HepG2 (cell line): Measurements from ENCODE around the gene ACAP1. TPM values are rescaled to one million over a fixed set of nuclear protein-coding genes. Genes with fewer than 3 reads are reported as not detected.

Source experiments
- AGO2 ChIP-seq: fragments of 200-400 bp; formaldehyde crosslinking; optimal IDR thresholded peaks from 2 replicates; pipeline ENCODE3; 2017; ENCODE audit warnings: mild to moderate bottlenecking, low read depth, low read length, moderate library complexity
- BRCA1 ChIP-seq: sonication (generic); formaldehyde crosslinking; IDR thresholded peaks from 2 replicates; pipeline ENCODE4 v1.4.0; 2020; ENCODE audit warnings: missing genetic modification reagents
- BRD4 ChIP-seq: sonication (generic); formaldehyde crosslinking; IDR thresholded peaks from 2 replicates; pipeline ENCODE4 v1.4.0; 2020; ENCODE audit warnings: missing genetic modification reagents
- CBFB ChIP-seq: sonication (generic); formaldehyde crosslinking; IDR thresholded peaks from 2 replicates; pipeline ENCODE4 v1.4.0; 2020; ENCODE audit warnings: missing genetic modification reagents
- CBX2 ChIP-seq, 2 experiments: fragments of 200-600 bp in 1 of 2; sonication (generic); formaldehyde crosslinking in 1 of 2; IDR thresholded peaks; 2 replicates each; pipeline versions ENCODE4 v1.7.0 to v1.8.1; 2018 to 2022; ENCODE audit warnings: low read depth in 2 of 2, low read length in 1 of 2, mild to moderate bottlenecking in 1 of 2, missing genetic modification reagents in 1 of 2
- DNMT1 ChIP-seq: sonication (generic); formaldehyde crosslinking; IDR thresholded peaks from 2 replicates; pipeline ENCODE4 v1.5.1; 2020; ENCODE audit warnings: mild to moderate bottlenecking, missing genetic modification reagents
- HCFC1 ChIP-seq: fragments of 150-350 bp; IDR thresholded peaks from 2 replicates; pipeline ENCODE4 v1.6.1; 2014; ENCODE audit warnings: low read depth, low read length
- HOXA5 ChIP-seq: sonication (generic); formaldehyde crosslinking; IDR thresholded peaks from 2 replicates; pipeline ENCODE4 v1.4.0; 2020; ENCODE audit warnings: missing genetic modification reagents
- IKZF1 ChIP-seq: fragments of 450-650 bp; IDR thresholded peaks from 2 replicates; pipeline ENCODE4 v1.7.1; 2016
- KAT2B ChIP-seq: fragments of 150-350 bp; IDR thresholded peaks from 2 replicates; pipeline ENCODE4 v1.6.1; 2014; ENCODE audit warnings: low read depth, low read length, borderline replicate concordance
- LBX2 ChIP-seq: sonication (generic); formaldehyde crosslinking; IDR thresholded peaks from 2 replicates; pipeline ENCODE4 v1.5.0; 2020; ENCODE audit warnings: missing genetic modification reagents, mild to moderate bottlenecking, borderline replicate concordance
- MATR3 ChIP-seq: sonication (generic); formaldehyde crosslinking; IDR thresholded peaks from 2 replicates; pipeline ENCODE4 v1.4.0; 2020; ENCODE audit warnings: missing genetic modification reagents
- MED8 ChIP-seq: sonication (generic); formaldehyde crosslinking; IDR thresholded peaks from 2 replicates; pipeline ENCODE4 v1.8.1; 2023; ENCODE audit warnings: mild to moderate bottlenecking, missing genetic modification reagents; ENCODE audit not compliant: insufficient replicate concordance
- MXD1 ChIP-seq: sonication (generic); formaldehyde crosslinking; IDR thresholded peaks from 2 replicates; pipeline ENCODE4 v1.4.0; 2020; ENCODE audit warnings: mild to moderate bottlenecking, missing genetic modification reagents
- NFKBIZ ChIP-seq: IDR thresholded peaks from 2 replicates; pipeline ENCODE4 v1.6.1; 2018; ENCODE audit warnings: missing genetic modification reagents, missing compliant biosample characterization
- SRY ChIP-seq: sonication (generic); formaldehyde crosslinking; IDR thresholded peaks from 2 replicates; pipeline ENCODE4 v1.8.0; 2022; ENCODE audit warnings: mild to moderate bottlenecking, missing genetic modification reagents
- TRAFD1 ChIP-seq: sonication (generic); formaldehyde crosslinking; IDR thresholded peaks from 2 replicates; pipeline ENCODE4 v1.5.1; 2020; ENCODE audit warnings: missing genetic modification reagents, mild to moderate bottlenecking, borderline replicate concordance
- ZBTB1 ChIP-seq: sonication (generic); formaldehyde crosslinking; IDR thresholded peaks from 2 replicates; pipeline ENCODE4 v1.4.0; 2020; ENCODE audit warnings: missing genetic modification reagents, borderline replicate concordance
- ZFP62 ChIP-seq: sonication (generic); formaldehyde crosslinking; IDR thresholded peaks from 2 replicates; pipeline ENCODE4 v1.4.0; 2020; ENCODE audit warnings: missing genetic modification reagents
- ZMAT3 ChIP-seq: sonication (generic); formaldehyde crosslinking; conservative IDR thresholded peaks from 2 replicates; pipeline ENCODE4 v1.7.0; 2021; ENCODE audit warnings: missing genetic modification reagents
- ZNF446 ChIP-seq: sonication (generic); formaldehyde crosslinking; IDR thresholded peaks from 2 replicates; pipeline ENCODE4 v1.5.0; 2020; ENCODE audit warnings: mild to moderate bottlenecking, missing genetic modification reagents
- ZNF773 ChIP-seq: sonication (generic); formaldehyde crosslinking; IDR thresholded peaks from 2 replicates; pipeline ENCODE4 v1.4.0; 2020; ENCODE audit warnings: missing genetic modification reagents, borderline replicate concordance
- polyA plus RNA-seq, 8 experiments: library from polyadenylated mRNA; depleted of rRNA in 3 of 8; stranded (reverse) in 7 of 8; unstranded in 1 of 8; fragments of >200 nt; fragmentation: Illumina TruSeq in 4 of 8; extraction: Trizol in 4 of 8; gene quantifications; 2 replicates each; pipeline versions ENCODE4 v1.2.1 to v1.2.3, GENCODE V29; 2011 to 2016; ENCODE audit warnings: low read depth in 4 of 8, missing spikeins in 1 of 8, mixed read lengths in 1 of 8; ENCODE audit not compliant: insufficient read depth in 1 of 8
- total RNA-seq, 5 experiments: library from RNA; depleted of rRNA; stranded (reverse); fragments of >200 nt; fragmentation: Illumina TruSeq; extraction: Trizol; gene quantifications; 2 replicates each; pipeline ENCODE4 v1.2.3, GENCODE V29; 2016; ENCODE audit warnings: low read depth in 1 of 5
- TF ChIP-seq, protein P1 (sequence below): sonication (generic); formaldehyde crosslinking; IDR thresholded peaks from 2 replicates; pipeline ENCODE4 v1.8.1; 2023; ENCODE audit warnings: missing genetic modification reagents, inconsistent platforms, borderline replicate concordance
- TF ChIP-seq, protein P2 (sequence below): sonication (generic); formaldehyde crosslinking; IDR thresholded peaks from 2 replicates; pipeline ENCODE4 v1.8.1; 2023; ENCODE audit warnings: mild to moderate bottlenecking, inconsistent platforms, moderate library complexity, missing genetic modification reagents, borderline replicate concordance

The ACAP1 gene
- total and polyA plus RNA-seq, 2 of the 13 experiments (the other 11 are each of a cell fraction or from before 2014, with no cell fraction given), result 1.3 to 2.5 TPM

DNA sequence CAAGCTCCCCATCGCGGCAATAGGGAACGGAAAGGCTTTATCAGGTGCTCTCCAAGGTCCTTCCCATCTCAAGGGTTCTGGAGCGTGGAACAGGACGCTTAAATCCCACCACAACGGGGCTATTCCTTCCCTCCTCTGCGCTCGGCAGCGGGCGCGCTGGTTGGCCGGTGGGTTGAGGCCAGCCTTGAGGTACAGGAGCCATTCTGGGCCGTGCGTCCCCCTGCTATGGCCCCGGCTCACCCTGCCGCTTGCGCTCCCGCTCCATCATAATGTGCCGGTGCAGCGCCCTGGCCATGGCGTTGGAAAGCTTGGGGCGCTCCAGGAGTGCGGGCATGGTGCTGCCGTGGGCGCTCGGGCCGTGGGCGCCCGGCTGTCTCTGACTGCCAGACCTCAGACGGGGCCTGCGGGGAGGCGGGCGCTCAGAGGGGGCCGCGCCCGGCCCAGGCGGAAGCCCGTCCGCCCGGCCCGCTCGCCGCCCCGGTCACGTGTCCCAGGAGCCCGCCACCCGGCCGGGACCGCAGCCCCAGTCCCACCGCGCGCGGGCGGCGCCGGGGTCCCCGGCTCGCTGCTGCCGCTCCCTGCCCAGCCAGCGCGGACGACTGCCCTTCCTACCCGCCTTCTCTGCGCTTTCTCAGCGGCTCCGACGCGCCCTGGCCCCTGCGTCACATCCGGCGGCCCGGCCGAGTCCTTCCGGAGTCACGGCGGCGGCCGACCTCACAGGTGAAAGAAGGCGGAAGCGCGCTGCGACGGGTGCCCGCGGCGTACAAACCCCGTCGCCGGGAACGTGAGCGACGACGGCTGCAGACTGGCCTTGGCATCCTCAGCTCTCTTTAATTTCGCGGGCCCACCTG, 21.4 kb upstream of the ACAP1 start, which contains the start of gene GPS2 (continued):
- TF ChIP-seq, protein P1, sequence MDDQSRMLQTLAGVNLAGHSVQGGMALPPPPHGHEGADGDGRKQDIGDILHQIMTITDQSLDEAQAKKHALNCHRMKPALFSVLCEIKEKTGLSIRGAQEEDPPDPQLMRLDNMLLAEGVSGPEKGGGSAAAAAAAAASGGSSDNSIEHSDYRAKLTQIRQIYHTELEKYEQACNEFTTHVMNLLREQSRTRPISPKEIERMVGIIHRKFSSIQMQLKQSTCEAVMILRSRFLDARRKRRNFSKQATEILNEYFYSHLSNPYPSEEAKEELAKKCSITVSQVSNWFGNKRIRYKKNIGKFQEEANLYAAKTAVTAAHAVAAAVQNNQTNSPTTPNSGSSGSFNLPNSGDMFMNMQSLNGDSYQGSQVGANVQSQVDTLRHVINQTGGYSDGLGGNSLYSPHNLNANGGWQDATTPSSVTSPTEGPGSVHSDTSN (CRISPR knock-in tag), result peak; percentile 61; the same call in 1 of the 2 replicates
- TF ChIP-seq MXD1 (CRISPR knock-in tag) (0 out of 2 replicates have a peak, but pooled peaks have one; percentile 28), AGO2 (peak; percentile 84), CBFB (CRISPR knock-in tag) (peak; percentile 87), DNMT1 (0 out of 2 replicates have a peak, but pooled peaks have one; percentile 53), MATR3 (CRISPR knock-in tag) (no peak), LBX2 (peak; percentile 36; the same call in 1 of the 2 replicates), ZNF446 (CRISPR knock-in tag) (peak; percentile 88), TRAFD1 (no peak), CBX2 (IDR thresholded peaks at IDR 0.05; ENCODE audit: low read depth, low read length) (no peak), CBX2 (CRISPR knock-in tag; IDR thresholded peaks at IDR 0.05; ENCODE audit: low read depth) (no peak), ZMAT3 (no peak), KAT2B (no peak), ZFP62 (CRISPR knock-in tag) (no peak), MED8 (CRISPR knock-in tag) (peak; percentile 21), ZBTB1 (CRISPR knock-in tag) (no peak), BRD4 (CRISPR knock-in tag) (peak; percentile 80; the same call in 1 of the 2 replicates), HOXA5 (CRISPR knock-in tag) (peak; percentile 78; the same call in 1 of the 2 replicates), BRCA1 (peak; percentile 83; the same call in 1 of the 2 replicates), ZNF773 (CRISPR knock-in tag) (no peak), HCFC1 (peak; percentile 69), IKZF1 (no peak), SRY (CRISPR knock-in tag) (peak; percentile 1; the same call in 1 of the 2 replicates), NFKBIZ (CRISPR knock-in tag) (0 out of 2 replicates have a peak, but pooled peaks have one; percentile 28)
- TF ChIP-seq, protein P2, sequence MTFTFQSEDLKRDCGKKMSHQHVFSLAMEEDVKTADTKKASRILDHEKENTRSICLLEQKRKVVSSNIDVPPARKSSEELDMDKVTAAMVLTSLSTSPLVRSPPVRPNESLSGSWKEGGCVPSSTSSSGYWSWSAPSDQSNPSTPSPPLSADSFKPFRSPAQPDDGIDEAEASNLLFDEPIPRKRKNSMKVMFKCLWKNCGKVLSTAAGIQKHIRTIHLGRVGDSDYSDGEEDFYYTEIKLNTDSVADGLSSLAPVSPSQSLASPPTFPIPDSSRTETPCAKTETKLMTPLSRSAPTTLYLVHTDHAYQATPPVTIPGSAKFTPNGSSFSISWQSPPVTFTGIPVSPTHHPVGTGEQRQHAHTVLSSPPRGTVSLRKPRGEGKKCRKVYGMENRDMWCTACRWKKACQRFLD (CRISPR knock-in tag), result peak; percentile 35; the same call in 1 of the 2 replicates
